Panc1 (cell line): ENCODE measurements around the gene OR4E2. TPM values are rescaled to one million over a fixed set of nuclear protein-coding genes. Genes with fewer than 3 reads are reported as not detected.
A peak's percentile ranks its signal among the peaks of the same experiment; 100 is the strongest.

Experiments
- ATAC-seq: fragments of 200-7000 bp; cut with Tn5 transposase; 2 replicates; pipeline ENCODE4 v1.9.1; 2020; ENCODE audit warnings: mild to moderate bottlenecking, moderate library complexity
- BruUV-seq: library from RNA; stranded (reverse); fragments of 400-500 nt; replicated peaks from 2 replicates; lab custom pipeline; 2021; lab: Mats Ljungman, UMichigan
- CTCF ChIA-PET: fragments of 300-600 bp; sonication (Branson Sonifier 250); formaldehyde crosslinking; loops from one replicate; lab custom pipeline; 2022; ENCODE audit warnings: antibody characterized with exemption; lab: Charles Lee
- POLR2A ChIA-PET: fragments of 300-600 bp; sonication (Branson Sonifier 250); formaldehyde crosslinking; loops from one replicate; lab custom pipeline; 2022; ENCODE audit warnings: antibody characterized with exemption; lab: Charles Lee
- DNase-seq: peaks from one replicate; pipeline ENCODE4 v3.0.0-alpha.2; 2010; ENCODE audit warnings: low read depth, low spot score
- H3K27ac ChIP-seq: 2 replicates; pipeline ENCODE4 v1.5.1; 2011; ENCODE audit warnings: mild to moderate bottlenecking, low read length, inconsistent platforms
- H3K27me3 ChIP-seq: fragments of 200-500 bp; sonication (Bioruptor generic); 2 replicates; pipeline ENCODE4 v1.6.0; 2014; ENCODE audit warnings: low read length, inconsistent platforms; ENCODE audit not compliant: control insufficient read depth, insufficient read depth
- H3K36me3 ChIP-seq: fragments of 200-500 bp; sonication (Bioruptor generic); 2 replicates; pipeline ENCODE4 v1.5.1; 2014; ENCODE audit warnings: inconsistent platforms, mild to moderate bottlenecking, low read length, moderate library complexity; ENCODE audit not compliant: control insufficient read depth, insufficient read depth
- H3K4me1 ChIP-seq: 2 replicates; pipeline ENCODE4 v1.5.1; 2011; ENCODE audit warnings: inconsistent platforms, mild to moderate bottlenecking, low read length, moderate library complexity; ENCODE audit not compliant: control insufficient read depth, insufficient read depth
- H3K4me3 ChIP-seq, 2 experiments: 2 replicates each; pipeline ENCODE4 v1.5.1; 2011 to 2012; ENCODE audit warnings: low read depth in 2 of 2, low read length in 2 of 2, mild to moderate bottlenecking in 2 of 2, inconsistent platforms in 1 of 2, moderate library complexity in 1 of 2
- H3K9me3 ChIP-seq: fragments of 200-500 bp; sonication (Bioruptor generic); 2 replicates; pipeline ENCODE4 v1.5.1; 2014; ENCODE audit warnings: low read depth, mild to moderate bottlenecking, inconsistent platforms, low read length, moderate library complexity; ENCODE audit not compliant: control insufficient read depth, insufficient read depth
- POLR2AphosphoS5 ChIP-seq: IDR thresholded peaks from 2 replicates; pipeline ENCODE4 v1.6.1; 2012; ENCODE audit warnings: mild to moderate bottlenecking, low read depth, low read length, moderate library complexity
- REST ChIP-seq, 2 experiments: IDR thresholded peaks; 2 replicates each; pipeline ENCODE4 v1.6.1; 2011 to 2012; ENCODE audit warnings: low read depth in 2 of 2, control low read depth in 1 of 2, low read length in 1 of 2, mild to moderate bottlenecking in 1 of 2, moderate library complexity in 1 of 2; ENCODE audit not compliant: insufficient read depth in 1 of 2
- SIN3A ChIP-seq: IDR thresholded peaks from 2 replicates; pipeline ENCODE4 v1.6.1; 2012; ENCODE audit warnings: low read depth, mild to moderate bottlenecking, low read length, moderate library complexity, borderline replicate concordance; ENCODE audit not compliant: insufficient read depth
- TCF7L2 ChIP-seq: IDR thresholded peaks from 2 replicates; pipeline ENCODE4 v1.6.1; 2011; ENCODE audit warnings: mild to moderate bottlenecking, low read depth, low read length, inconsistent platforms
- in situ Hi-C: cut with HindIII; loops from 2 replicates; pipeline ENCODE4 v1.10.0; 2016; ENCODE audit warnings: low sequenced_read_pairs, low pct_unique_long_range_greater_than_20kb
- intact Hi-C: fragments of 100-400 bp; cut with micrococcal nuclease; formaldehyde crosslinking; loops from one replicate; pipeline ENCODE4 v1.10.0; 2022; ENCODE audit not compliant: unreplicated experiment
- total RNA-seq: library from RNA; stranded (reverse); gene quantifications from one replicate; pipeline ENCODE4 v1.2.1, GENCODE V29; 2021; ENCODE audit not compliant: unreplicated experiment
- TF ChIP-seq, protein P1 (sequence below): fragments of 450-650 bp; IDR thresholded peaks from 2 replicates; pipeline ENCODE4 v1.5.1; 2017; ENCODE audit warnings: mild to moderate bottlenecking

Gene OR4E2
- total RNA-seq, 1 experiment from 2014 or later = not detected

DNA sequence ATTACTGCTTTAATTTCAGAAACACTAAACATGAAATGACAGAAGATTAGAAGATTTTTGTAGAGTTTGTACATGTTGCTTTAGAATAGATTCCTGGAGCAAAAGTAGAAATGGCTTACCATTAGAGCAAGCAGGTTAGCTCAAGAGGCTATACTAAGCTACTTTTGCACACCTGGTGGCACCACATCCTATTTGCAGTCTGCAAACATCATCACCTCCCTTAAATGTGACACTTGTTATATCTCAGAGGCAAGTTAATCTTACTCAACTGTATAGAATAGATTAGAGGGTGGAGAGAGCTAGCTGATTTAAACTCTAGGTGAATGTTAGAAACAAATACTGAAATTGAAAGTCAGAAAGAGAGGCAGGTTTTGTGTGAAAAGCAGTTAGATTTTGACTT is 50.7 kb downstream of the OR4E2 start:
- Histone ChIP-seq H3K36me3 (no peaks in the 10 kb centered on the region), H3K4me3 (no peak overlapping the region), H3K27ac (no peak overlapping the region), H3K4me1 (no peaks in the 10 kb centered on the region), H3K9me3 (no peaks in the 10 kb centered on the region), H3K27me3 (no peaks in the 10 kb centered on the region)
- intact Hi-C loops = no loop called here
- DNase-seq (no peak), ATAC-seq (no peak)
- in situ Hi-C loops = no loop called here
- no TSS peak for BruUV-seq
- ChIA-PET CTCF (no interaction called here), POLR2A (no interaction called here)
- no peak for TF ChIP-seq REST (IDR thresholded peaks at IDR 0.05; ENCODE audit: insufficient read depth in 1 of 2, low read depth in 2 of 2, low read length in 1 of 2)
- no peak for TF ChIP-seq TCF7L2
- TF ChIP-seq, protein P1, sequence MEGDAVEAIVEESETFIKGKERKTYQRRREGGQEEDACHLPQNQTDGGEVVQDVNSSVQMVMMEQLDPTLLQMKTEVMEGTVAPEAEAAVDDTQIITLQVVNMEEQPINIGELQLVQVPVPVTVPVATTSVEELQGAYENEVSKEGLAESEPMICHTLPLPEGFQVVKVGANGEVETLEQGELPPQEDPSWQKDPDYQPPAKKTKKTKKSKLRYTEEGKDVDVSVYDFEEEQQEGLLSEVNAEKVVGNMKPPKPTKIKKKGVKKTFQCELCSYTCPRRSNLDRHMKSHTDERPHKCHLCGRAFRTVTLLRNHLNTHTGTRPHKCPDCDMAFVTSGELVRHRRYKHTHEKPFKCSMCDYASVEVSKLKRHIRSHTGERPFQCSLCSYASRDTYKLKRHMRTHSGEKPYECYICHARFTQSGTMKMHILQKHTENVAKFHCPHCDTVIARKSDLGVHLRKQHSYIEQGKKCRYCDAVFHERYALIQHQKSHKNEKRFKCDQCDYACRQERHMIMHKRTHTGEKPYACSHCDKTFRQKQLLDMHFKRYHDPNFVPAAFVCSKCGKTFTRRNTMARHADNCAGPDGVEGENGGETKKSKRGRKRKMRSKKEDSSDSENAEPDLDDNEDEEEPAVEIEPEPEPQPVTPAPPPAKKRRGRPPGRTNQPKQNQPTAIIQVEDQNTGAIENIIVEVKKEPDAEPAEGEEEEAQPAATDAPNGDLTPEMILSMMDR = no peak
- no peak for TF ChIP-seq SIN3A
- no peak for TF ChIP-seq POLR2AphosphoS5

DNA sequence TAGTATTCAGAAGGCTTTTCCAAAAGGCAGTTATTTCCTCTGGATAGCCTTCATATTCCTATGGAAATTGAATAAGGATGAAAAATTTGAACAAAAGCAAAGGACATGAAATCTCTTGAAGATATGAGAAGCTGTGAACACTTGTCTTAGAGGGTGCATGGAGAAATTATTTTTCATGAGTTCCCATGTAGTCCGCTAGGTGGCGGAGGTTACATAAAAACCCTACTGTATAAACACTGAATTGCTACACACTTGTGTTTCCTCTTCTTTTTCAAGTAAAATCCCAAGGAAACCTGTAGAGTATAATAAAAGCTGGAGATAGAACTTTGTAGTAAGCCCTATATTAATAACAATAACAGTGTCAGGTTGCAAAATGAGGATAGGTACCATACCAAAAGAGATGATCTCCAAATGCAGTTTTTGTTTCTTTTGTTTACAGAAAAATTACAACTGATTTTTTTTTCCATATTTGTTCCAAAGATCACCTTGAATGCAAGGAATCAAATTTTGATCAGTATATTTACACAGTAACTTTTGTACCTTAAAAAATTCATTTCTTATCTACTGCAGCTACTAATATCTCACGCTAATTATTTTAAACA is 57.8 kb downstream of the OR4E2 start:
- no peak for TF ChIP-seq SIN3A
- TF ChIP-seq, protein P1 = peak; percentile 71; the same call in 1 of the 2 replicates
- ATAC-seq = no peak; the same call in 1 of the 2 replicates
- CTCF ChIA-PET = no interaction called here
- DNase-seq = peak; percentile 36
- Histone ChIP-seq H3K27ac (no peak overlapping the region), H3K9me3 (no peaks in the 10 kb centered on the region), H3K36me3 (no peaks in the 10 kb centered on the region), H3K4me3 (no peak overlapping the region), H3K27me3 (0 out of 2 replicates have a peak, but pooled peaks cover 2% of the 10 kb centered on the region), H3K4me1 (no peaks in the 10 kb centered on the region)
- in situ Hi-C loops = no loop called here
- no TSS peak for BruUV-seq
- intact Hi-C loops = no loop called here
- POLR2A ChIA-PET = no interaction called here
